ENCODE data around the gene PLAA.

The PLAA gene

GRCh38 chr9:26935847-26936246, 11.2 kb downstream of the PLAA start:
- no peak overlapping the region for H3K27ac ChIP-seq
- TF ChIP-seq, protein P1, sequence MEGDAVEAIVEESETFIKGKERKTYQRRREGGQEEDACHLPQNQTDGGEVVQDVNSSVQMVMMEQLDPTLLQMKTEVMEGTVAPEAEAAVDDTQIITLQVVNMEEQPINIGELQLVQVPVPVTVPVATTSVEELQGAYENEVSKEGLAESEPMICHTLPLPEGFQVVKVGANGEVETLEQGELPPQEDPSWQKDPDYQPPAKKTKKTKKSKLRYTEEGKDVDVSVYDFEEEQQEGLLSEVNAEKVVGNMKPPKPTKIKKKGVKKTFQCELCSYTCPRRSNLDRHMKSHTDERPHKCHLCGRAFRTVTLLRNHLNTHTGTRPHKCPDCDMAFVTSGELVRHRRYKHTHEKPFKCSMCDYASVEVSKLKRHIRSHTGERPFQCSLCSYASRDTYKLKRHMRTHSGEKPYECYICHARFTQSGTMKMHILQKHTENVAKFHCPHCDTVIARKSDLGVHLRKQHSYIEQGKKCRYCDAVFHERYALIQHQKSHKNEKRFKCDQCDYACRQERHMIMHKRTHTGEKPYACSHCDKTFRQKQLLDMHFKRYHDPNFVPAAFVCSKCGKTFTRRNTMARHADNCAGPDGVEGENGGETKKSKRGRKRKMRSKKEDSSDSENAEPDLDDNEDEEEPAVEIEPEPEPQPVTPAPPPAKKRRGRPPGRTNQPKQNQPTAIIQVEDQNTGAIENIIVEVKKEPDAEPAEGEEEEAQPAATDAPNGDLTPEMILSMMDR (IDR thresholded peaks at IDR 0.05): no peak
- H3K4me3 ChIP-seq: no peak overlapping the region
- no peak for DNase-seq (ENCODE audit: low spot score)

GRCh38 chr9:26928902-26929495, 18.0 kb downstream of the PLAA start:
- no peak for DNase-seq (ENCODE audit: low spot score)
- TF ChIP-seq, protein P1 (IDR thresholded peaks at IDR 0.05): no peak
- H3K4me3 ChIP-seq: no peak overlapping the region
- H3K27ac ChIP-seq: no peak overlapping the region

GRCh38 chr9:26925609-26926008, 21.4 kb downstream of the PLAA start:
- Histone ChIP-seq H3K27ac (no peak overlapping the region), H3K4me3 (no peak overlapping the region)
- TF ChIP-seq, protein P1 (IDR thresholded peaks at IDR 0.05): no peak
- no peak for DNase-seq (ENCODE audit: low spot score)

- DNase-seq (ENCODE audit: low spot score): no peak
- TF ChIP-seq, protein P1 (IDR thresholded peaks at IDR 0.05): no peak
- Histone ChIP-seq H3K27ac (no peak overlapping the region), H3K4me3 (no peak overlapping the region)
Observed at GRCh38 chr9:26919698-26920097, 27.3 kb downstream of the PLAA start.

DNA sequence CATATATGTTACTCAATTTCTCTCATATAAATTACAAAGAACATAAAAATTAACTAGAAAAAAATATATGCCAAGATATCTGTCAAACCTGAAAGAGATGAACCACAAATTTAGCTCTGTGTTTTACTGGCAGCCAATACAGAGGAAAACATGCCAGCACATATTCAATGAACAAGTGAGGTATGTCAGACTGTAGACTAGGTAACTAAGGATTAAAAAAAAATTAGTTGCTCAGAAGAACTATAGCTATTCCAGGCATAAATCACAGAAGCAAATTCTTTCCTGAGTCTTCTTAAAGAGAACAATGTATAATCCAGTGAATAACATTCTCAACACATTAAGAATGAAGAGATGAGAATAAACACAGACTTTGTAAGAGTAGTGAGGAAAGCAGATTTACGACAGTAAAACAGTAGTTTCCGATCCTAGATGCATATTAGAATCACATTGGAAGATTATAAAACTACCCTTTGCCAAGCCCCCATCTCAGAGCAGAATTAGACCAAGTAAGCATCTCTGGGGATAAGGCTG, 33.8 kb downstream of the PLAA start:
- TF ChIP-seq, protein P1 (IDR thresholded peaks at IDR 0.05): no peak

DNA sequence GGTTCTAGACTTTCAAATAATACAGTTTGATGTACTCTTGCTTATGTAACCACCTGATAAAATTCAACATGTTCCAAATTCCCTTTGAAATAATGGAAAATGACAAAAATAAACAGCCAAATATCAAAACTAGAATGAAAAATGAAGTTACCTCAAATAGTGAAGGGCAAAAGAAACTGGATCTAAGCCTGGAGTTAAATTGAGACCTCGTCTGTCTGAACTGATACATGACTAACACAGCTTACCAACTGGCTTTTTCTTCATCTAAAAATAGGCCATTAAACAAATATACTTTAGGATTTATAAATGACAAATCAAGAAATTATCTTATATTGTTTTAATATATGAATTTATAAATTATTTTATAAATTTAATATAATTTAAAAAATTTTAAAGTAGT, 42.4 kb downstream of the PLAA start:
- no peak for DNase-seq (ENCODE audit: low spot score)
- Histone ChIP-seq H3K4me3 (no peak overlapping the region), H3K27ac (no peak overlapping the region)
- TF ChIP-seq, protein P1 (IDR thresholded peaks at IDR 0.05): no peak

More for the DNA sequence above, 33.8 kb downstream of the PLAA start:
- no peak overlapping the region for H3K4me3 ChIP-seq
- no peak overlapping the region for H3K27ac ChIP-seq
- no peak for DNase-seq (ENCODE audit: low spot score)

- Histone ChIP-seq H3K27ac (no peak overlapping the region), H3K4me3 (no peak overlapping the region)
- TF ChIP-seq, protein P1 (IDR thresholded peaks at IDR 0.05): no peak
- no peak for DNase-seq (ENCODE audit: low spot score)
Observed at GRCh38 chr9:26904070-26904469, 43.0 kb downstream of the PLAA start.

Measured in coronary artery (tissue), 2 donors.